IMR-90 (cell line): ENCODE measurements around the gene CHD3. TPM values are rescaled to one million over a fixed set of nuclear protein-coding genes. Genes with fewer than 3 reads are reported as not detected.

ENCODE experiments used
- ATAC-seq: fragments of 200-7000 bp; cut with Tn5 transposase; 2 replicates; pipeline ENCODE4 v1.9.1; 2020; ENCODE audit warnings: low read depth, mild to moderate bottlenecking, moderate library complexity
- BruUV-seq: library from RNA; stranded (reverse); fragments of 400-500 nt; replicated peaks from 2 replicates; lab custom pipeline; 2021; lab: Mats Ljungman, UMichigan
- CTCF ChIA-PET: fragments of 300-600 bp; formaldehyde crosslinking; extraction: SDS; loops from one replicate; lab custom pipeline; 2021; ENCODE audit warnings: antibody characterized with exemption; lab: Yijun Ruan, JAX
- POLR2A ChIA-PET: fragments of 300-600 bp; sonication (Branson Sonifier 250); formaldehyde crosslinking; loops from one replicate; lab custom pipeline; 2022; ENCODE audit warnings: antibody characterized with exemption; ENCODE audit not compliant: unreplicated experiment; lab: Charles Lee
- DNase-seq: peaks from one replicate; pipeline ENCODE4 v3.0.0; 2013
- H2AFZ ChIP-seq: replicated peaks from 2 replicates; pipeline ENCODE3; 2013; ENCODE audit warnings: low read length, mild to moderate bottlenecking; ENCODE audit not compliant: poor library complexity
- H2AK5ac ChIP-seq: 2 replicates; pipeline ENCODE4 v1.6.1; 2013; ENCODE audit warnings: low read depth, low read length, inconsistent platforms
- H2AK9ac ChIP-seq: replicated peaks from 2 replicates; pipeline ENCODE3; 2013; ENCODE audit warnings: mild to moderate bottlenecking, low read depth, low read length, moderate library complexity; ENCODE audit not compliant: poor library complexity
- H2BK120ac ChIP-seq: 2 replicates; pipeline ENCODE4 v1.6.1; 2013; ENCODE audit warnings: low read depth, low read length, inconsistent platforms
- H2BK15ac ChIP-seq: 3 replicates; pipeline ENCODE4 v1.6.1; 2013; ENCODE audit warnings: low read depth, low read length, inconsistent platforms
- H2BK20ac ChIP-seq: 2 replicates; pipeline ENCODE4 v1.6.1; 2013; ENCODE audit warnings: low read depth, mild to moderate bottlenecking, inconsistent platforms, low read length, moderate library complexity
- H2BK5ac ChIP-seq: 2 replicates; pipeline ENCODE4 v1.6.1; 2013; ENCODE audit warnings: mild to moderate bottlenecking, low read depth, low read length, inconsistent platforms; ENCODE audit not compliant: poor library complexity, severe bottlenecking
- H3K14ac ChIP-seq: replicated peaks from 2 replicates; pipeline ENCODE4 v1.6.1; 2013; ENCODE audit warnings: low read depth, low read length, inconsistent platforms
- H3K18ac ChIP-seq: 2 replicates; pipeline ENCODE4 v1.6.1; 2013; ENCODE audit warnings: low read depth, low read length, control low read depth
- H3K23ac ChIP-seq: 2 replicates; pipeline ENCODE4 v1.6.1; 2013; ENCODE audit warnings: low read depth, low read length, inconsistent platforms
- H3K27ac ChIP-seq: 2 replicates; pipeline ENCODE4 v1.5.1; 2013; ENCODE audit warnings: mild to moderate bottlenecking, control low read depth, low read length; ENCODE audit not compliant: insufficient read depth
- H3K27me3 ChIP-seq: 2 replicates; pipeline ENCODE4 v1.6.1; 2013; ENCODE audit warnings: low read length; ENCODE audit not compliant: control insufficient read depth, insufficient read depth
- H3K36me3 ChIP-seq: 2 replicates; pipeline ENCODE4 v1.6.1; 2013; ENCODE audit warnings: low read length, mixed read lengths; ENCODE audit not compliant: control insufficient read depth, insufficient read depth
- H3K4ac ChIP-seq: 2 replicates; pipeline ENCODE4 v1.6.1; 2013; ENCODE audit warnings: low read depth, low read length, inconsistent platforms
- H3K4me1 ChIP-seq: 2 replicates; pipeline ENCODE4 v1.6.1; 2013; ENCODE audit warnings: low read length, mixed read lengths; ENCODE audit not compliant: control insufficient read depth, insufficient read depth
- H3K4me2 ChIP-seq: 2 replicates; pipeline ENCODE4 v1.6.1; 2013; ENCODE audit warnings: low read depth, mild to moderate bottlenecking, control low read depth, low read length, moderate library complexity
- H3K4me3 ChIP-seq: 2 replicates; pipeline ENCODE4 v1.5.1; 2013; ENCODE audit warnings: low read depth, mild to moderate bottlenecking, control low read depth, low read length, moderate library complexity; ENCODE audit not compliant: insufficient read depth
- H3K56ac ChIP-seq: 2 replicates; pipeline ENCODE4 v1.6.1; 2013; ENCODE audit warnings: low read length, inconsistent platforms; ENCODE audit not compliant: insufficient read depth; ENCODE audit errors: extremely low read depth
- H3K79me1 ChIP-seq, 2 experiments: 2 replicates each; pipeline ENCODE4 v1.6.1; 2013; ENCODE audit warnings: low read length in 2 of 2, inconsistent platforms in 1 of 2, low read depth in 1 of 2
- H3K9ac ChIP-seq: 2 replicates; pipeline ENCODE4 v1.6.1; 2013; ENCODE audit warnings: low read depth, low read length, control low read depth
- H3K9me1 ChIP-seq: 2 replicates; pipeline ENCODE4 v1.6.1; 2013; ENCODE audit warnings: low read length, inconsistent platforms; ENCODE audit not compliant: insufficient read depth
- H3K9me3 ChIP-seq: 2 replicates; pipeline ENCODE4 v1.6.1; 2013; ENCODE audit warnings: low read length; ENCODE audit not compliant: control insufficient read depth, insufficient read depth
- H4K20me1 ChIP-seq: 2 replicates; pipeline ENCODE4 v1.6.1; 2013; ENCODE audit warnings: low read length, inconsistent platforms; ENCODE audit not compliant: insufficient read depth
- H4K5ac ChIP-seq: 2 replicates; pipeline ENCODE4 v1.6.1; 2013; ENCODE audit warnings: mild to moderate bottlenecking, low read depth, low read length, control low read depth
- H4K8ac ChIP-seq, 2 experiments: 2 replicates each; pipeline ENCODE4 v1.6.1; 2013; ENCODE audit warnings: low read depth in 2 of 2, low read length in 2 of 2, control low read depth in 1 of 2, inconsistent platforms in 1 of 2
- H4K91ac ChIP-seq: 2 replicates; pipeline ENCODE4 v1.6.1; 2013; ENCODE audit warnings: low read depth, low read length, inconsistent platforms; ENCODE audit not compliant: insufficient read depth
- CEBPB ChIP-seq: IDR thresholded peaks from 2 replicates; pipeline ENCODE4 v1.6.1; 2012; ENCODE audit warnings: low read depth, low read length, improper control_type of control experiment
- CHD1 ChIP-seq: IDR thresholded peaks from 2 replicates; pipeline ENCODE4 v1.6.1; 2012; ENCODE audit warnings: low read depth, low read length, improper control_type of control experiment
- FOS ChIP-seq: fragments of 150-350 bp; IDR thresholded peaks from 2 replicates; pipeline ENCODE4 v1.6.1; 2016; ENCODE audit warnings: low read depth, low read length
- POLR2A ChIP-seq: IDR thresholded peaks from 2 replicates; pipeline ENCODE4 v1.6.1; 2012; ENCODE audit warnings: mild to moderate bottlenecking, low read depth, low read length
- RAD21 ChIP-seq: IDR thresholded peaks from 2 replicates; pipeline ENCODE4 v1.6.1; 2012; ENCODE audit warnings: low read length, improper control_type of control experiment
- WGBS, 2 experiments: methylation state at CpG; one replicate each; pipeline versions ENCODE4 v1.1.5 to v1.1.7; 2013; ENCODE audit warnings: missing lambda C conversion rate in 2 of 2; ENCODE audit not compliant: insufficient read length in 1 of 2; ENCODE audit errors: extremely low coverage in 2 of 2; 5-methylcytosine and 5-hydroxymethylcytosine counted together
- dilution Hi-C: fragments of 300-500 bp; cut with HindIII; formaldehyde crosslinking; loops from one replicate; pipeline ENCODE4 v1.14.3; 2018; ENCODE audit warnings: low sequenced_read_pairs; ENCODE audit not compliant: unreplicated experiment
- in situ Hi-C: fragments of 300-500 bp; cut with MboI; formaldehyde crosslinking; loops from 3 replicates; pipeline ENCODE4 v1.14.3; 2019; ENCODE audit warnings: low sequenced_read_pairs, inconsistent platforms, mixed read lengths
- intact Hi-C: fragments of 100-400 bp; cut with micrococcal nuclease; formaldehyde crosslinking; loops from 2 replicates; pipeline ENCODE4 v1.10.0; 2022
- polyA plus RNA-seq, 3 experiments: library from polyadenylated mRNA; depleted of rRNA; stranded (reverse); fragments of >200 nt; gene quantifications; 2 replicates each; pipeline ENCODE4 v1.2.3, GENCODE V29; 2012; ENCODE audit warnings: low replicate concordance in 1 of 3
- total RNA-seq: library from RNA; depleted of rRNA; stranded (reverse); fragments of >200 nt; gene quantifications from 2 replicates; pipeline ENCODE4 v1.2.3, GENCODE V29; 2012
- TF ChIP-seq, protein P1 (sequence below): fragments of 150-350 bp; IDR thresholded peaks from 2 replicates; pipeline ENCODE4 v1.6.1; 2017; ENCODE audit warnings: mild to moderate bottlenecking, antibody characterized with exemption, low read length, low read depth
- TF ChIP-seq, protein P2 (sequence below): conservative IDR thresholded peaks from 2 replicates; pipeline ENCODE4 v1.5.1; 2012; ENCODE audit warnings: mild to moderate bottlenecking, low read depth, low read length, improper control_type of control experiment

The CHD3 gene
- total and polyA plus RNA-seq, 2 of the 4 experiments (the other 2 are of a cell fraction), result 65.4 to 78.1 TPM

DNA sequence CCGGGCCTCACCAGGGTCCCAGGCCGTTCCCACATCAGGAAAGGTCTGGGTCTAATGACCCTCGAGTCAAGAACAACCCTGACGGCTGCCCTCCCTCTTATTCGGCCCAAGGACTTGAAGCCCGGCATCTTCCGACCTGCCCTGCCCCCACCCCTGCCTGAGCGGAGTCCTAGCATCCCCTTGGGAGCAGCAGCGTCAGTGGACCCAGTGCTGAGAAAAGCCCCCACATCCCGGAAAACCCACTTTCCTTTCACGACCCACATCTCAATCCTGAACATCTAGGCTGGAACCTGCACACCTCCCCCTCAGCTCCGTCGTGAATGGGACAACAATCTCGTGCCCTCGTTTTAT lies 33.0 kb upstream of the CHD3 start:
- Histone ChIP-seq H3K18ac (no peak overlapping the region), H3K27ac (no peak overlapping the region), H3K4me2 (no peak overlapping the region; the same call in 1 of the 2 replicates), H2AFZ (peak overlapping the region; percentile 18), H4K8ac (peak overlapping the region in 1 of 2 experiments; percentile 60; a peak in 2 of 4 replicates), H2BK15ac (no peak overlapping the region), H3K27me3 (no peaks in the 10 kb centered on the region), H2AK5ac (no peak overlapping the region; the same call in 1 of the 2 replicates), H3K4me1 (peaks cover 22% of the 10 kb centered on the region), H4K5ac (no peak overlapping the region), H3K79me1 (peaks cover 23 to 52% of the 10 kb centered on the region in 2 experiments), H3K56ac (no peak overlapping the region), H3K4ac (peak overlapping the region; percentile 34; the same call in 1 of the 2 replicates), H2BK120ac (no peak overlapping the region), H2AK9ac (peak overlapping the region; percentile 44), H3K4me3 (no peak overlapping the region), H3K23ac (0 out of 2 replicates have a peak overlapping the region, but pooled peaks have one; percentile 54), H4K91ac (no peak overlapping the region), H2BK20ac (no peak overlapping the region), H3K36me3 (peaks cover 32% of the 10 kb centered on the region), H4K20me1 (peaks cover 22% of the 10 kb centered on the region; the same call in 1 of the 2 replicates), H3K9me1 (no peaks in the 10 kb centered on the region), H3K14ac (peak overlapping the region; percentile 53; the same call in 1 of the 2 replicates), H3K9ac (0 out of 2 replicates have a peak overlapping the region, but pooled peaks have one; percentile 53), H3K9me3 (no peaks in the 10 kb centered on the region), H2BK5ac (peak overlapping the region; percentile 62)
- ATAC-seq (no peak), DNase-seq (no peak)
- ChIA-PET POLR2A (no interaction called here), CTCF (no interaction called here)
- BruUV-seq, result no TSS peak
- dilution Hi-C loops, result no loop called here
- intact Hi-C loops, result loop anchor here (2.0 kb wide), 1 partner anchor 13 kb away; no protein-coding TSS in a partner anchor
- 26% methylated on average over 4 of the region's 15 CpGs; no CpG with 5 or more reads in 1 of the 2 experiments for WGBS, 2 experiments
- in situ Hi-C loops, result no loop called here
- TF ChIP-seq CHD1 (no peak), POLR2A (no peak; the same call in 1 of the 2 replicates), CEBPB (no peak), FOS (no peak), RAD21 (no peak)
- TF ChIP-seq, protein P1, sequence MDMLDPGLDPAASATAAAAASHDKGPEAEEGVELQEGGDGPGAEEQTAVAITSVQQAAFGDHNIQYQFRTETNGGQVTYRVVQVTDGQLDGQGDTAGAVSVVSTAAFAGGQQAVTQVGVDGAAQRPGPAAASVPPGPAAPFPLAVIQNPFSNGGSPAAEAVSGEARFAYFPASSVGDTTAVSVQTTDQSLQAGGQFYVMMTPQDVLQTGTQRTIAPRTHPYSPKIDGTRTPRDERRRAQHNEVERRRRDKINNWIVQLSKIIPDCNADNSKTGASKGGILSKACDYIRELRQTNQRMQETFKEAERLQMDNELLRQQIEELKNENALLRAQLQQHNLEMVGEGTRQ, result no peak
- TF ChIP-seq, protein P2, sequence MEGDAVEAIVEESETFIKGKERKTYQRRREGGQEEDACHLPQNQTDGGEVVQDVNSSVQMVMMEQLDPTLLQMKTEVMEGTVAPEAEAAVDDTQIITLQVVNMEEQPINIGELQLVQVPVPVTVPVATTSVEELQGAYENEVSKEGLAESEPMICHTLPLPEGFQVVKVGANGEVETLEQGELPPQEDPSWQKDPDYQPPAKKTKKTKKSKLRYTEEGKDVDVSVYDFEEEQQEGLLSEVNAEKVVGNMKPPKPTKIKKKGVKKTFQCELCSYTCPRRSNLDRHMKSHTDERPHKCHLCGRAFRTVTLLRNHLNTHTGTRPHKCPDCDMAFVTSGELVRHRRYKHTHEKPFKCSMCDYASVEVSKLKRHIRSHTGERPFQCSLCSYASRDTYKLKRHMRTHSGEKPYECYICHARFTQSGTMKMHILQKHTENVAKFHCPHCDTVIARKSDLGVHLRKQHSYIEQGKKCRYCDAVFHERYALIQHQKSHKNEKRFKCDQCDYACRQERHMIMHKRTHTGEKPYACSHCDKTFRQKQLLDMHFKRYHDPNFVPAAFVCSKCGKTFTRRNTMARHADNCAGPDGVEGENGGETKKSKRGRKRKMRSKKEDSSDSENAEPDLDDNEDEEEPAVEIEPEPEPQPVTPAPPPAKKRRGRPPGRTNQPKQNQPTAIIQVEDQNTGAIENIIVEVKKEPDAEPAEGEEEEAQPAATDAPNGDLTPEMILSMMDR, result no peak
